ENCODE data around the gene CLEC1B. TPM values are rescaled to one million over a fixed set of nuclear protein-coding genes. Genes with fewer than 3 reads are reported as not detected.

The CLEC1B gene
- polyA plus RNA-seq, 3 donors, result 0.48 to 1.4 (median 1.4) TPM

Other genes with a start within 250 kb of the CLEC1B start
- gene CD69, start 238.2 kb downstream of the CLEC1B start, polyA plus RNA-seq (ENCODE audit: insufficient read length in 3 of 3), result 1 to 10 TPM; 1.3 to 5.2 (median 3.4) TPM
- under 1 TPM; 0.36 to 0.88 (median 0.49) TPM for gene KLRF1, start 171.6 kb downstream of the CLEC1B start, polyA plus RNA-seq (ENCODE audit: insufficient read length in 3 of 3)
- gene CLEC2B, start 129.8 kb downstream of the CLEC1B start, polyA plus RNA-seq (ENCODE audit: insufficient read length in 3 of 3), result 1 to 10 TPM; 2.2 to 3.7 (median 3.1) TPM
- not detected for gene KLRF2, start 117.6 kb downstream of the CLEC1B start, polyA plus RNA-seq (ENCODE audit: insufficient read length in 3 of 3)
- not detected for gene CLEC2A, start 66.8 kb downstream of the CLEC1B start, polyA plus RNA-seq (ENCODE audit: insufficient read length in 3 of 3)
- 1 to 10 TPM; 1.1 to 1.6 (median 1.3) TPM for gene CLEC12A, start 27.7 kb downstream of the CLEC1B start, polyA plus RNA-seq (ENCODE audit: insufficient read length in 3 of 3)
- under 1 TPM in 2 of 3 donors, not detected in 1; 0.06 to 0.25 TPM for gene CLEC12B, start 11.5 kb upstream of the CLEC1B start, polyA plus RNA-seq (ENCODE audit: insufficient read length in 3 of 3)
- gene CLEC9A, start 31.6 kb upstream of the CLEC1B start, polyA plus RNA-seq (ENCODE audit: insufficient read length in 3 of 3), result under 1 TPM; 0.22 to 0.39 (median 0.38) TPM
- 1 to 10 TPM; 3.4 to 4.1 (median 3.6) TPM for gene CLEC1A, start 99.9 kb upstream of the CLEC1B start, polyA plus RNA-seq (ENCODE audit: insufficient read length in 3 of 3)
- 1 to 10 TPM; 1.9 to 4.1 (median 2.5) TPM for gene CLEC7A, start 131.1 kb upstream of the CLEC1B start, polyA plus RNA-seq (ENCODE audit: insufficient read length in 3 of 3)
- gene OLR1, start 173.0 kb upstream of the CLEC1B start, polyA plus RNA-seq (ENCODE audit: insufficient read length in 3 of 3), result 1 to 10 TPM; 1.3 to 1.6 (median 1.3) TPM
- gene TMEM52B, start 179.9 kb upstream of the CLEC1B start, polyA plus RNA-seq (ENCODE audit: insufficient read length in 3 of 3), result 100 to 1,000 TPM; 127 to 167 (median 151) TPM
- gene GABARAPL1, start 213.8 kb upstream of the CLEC1B start, polyA plus RNA-seq (ENCODE audit: insufficient read length in 3 of 3), result 10 to 100 TPM; 62.9 to 92.4 (median 80.9) TPM